HG03280 (cell line): ENCODE results near the gene IGF2R.
A peak's percentile ranks its signal among the peaks of the same experiment; 100 is the strongest.
"Not testable (repeated sequence)": the region's sequence is repeated elsewhere in the genome, so short reads cannot be mapped to it uniquely, and the experiment has no call there.

Experiments used
- ATAC-seq: cut with Tn5 transposase; IDR thresholded peaks from one replicate; pipeline ENCODE4 v1.9.1; 2021; ENCODE audit warnings: mild to moderate bottlenecking, moderate library complexity; ENCODE audit not compliant: unreplicated experiment

The IGF2R gene

DNA sequence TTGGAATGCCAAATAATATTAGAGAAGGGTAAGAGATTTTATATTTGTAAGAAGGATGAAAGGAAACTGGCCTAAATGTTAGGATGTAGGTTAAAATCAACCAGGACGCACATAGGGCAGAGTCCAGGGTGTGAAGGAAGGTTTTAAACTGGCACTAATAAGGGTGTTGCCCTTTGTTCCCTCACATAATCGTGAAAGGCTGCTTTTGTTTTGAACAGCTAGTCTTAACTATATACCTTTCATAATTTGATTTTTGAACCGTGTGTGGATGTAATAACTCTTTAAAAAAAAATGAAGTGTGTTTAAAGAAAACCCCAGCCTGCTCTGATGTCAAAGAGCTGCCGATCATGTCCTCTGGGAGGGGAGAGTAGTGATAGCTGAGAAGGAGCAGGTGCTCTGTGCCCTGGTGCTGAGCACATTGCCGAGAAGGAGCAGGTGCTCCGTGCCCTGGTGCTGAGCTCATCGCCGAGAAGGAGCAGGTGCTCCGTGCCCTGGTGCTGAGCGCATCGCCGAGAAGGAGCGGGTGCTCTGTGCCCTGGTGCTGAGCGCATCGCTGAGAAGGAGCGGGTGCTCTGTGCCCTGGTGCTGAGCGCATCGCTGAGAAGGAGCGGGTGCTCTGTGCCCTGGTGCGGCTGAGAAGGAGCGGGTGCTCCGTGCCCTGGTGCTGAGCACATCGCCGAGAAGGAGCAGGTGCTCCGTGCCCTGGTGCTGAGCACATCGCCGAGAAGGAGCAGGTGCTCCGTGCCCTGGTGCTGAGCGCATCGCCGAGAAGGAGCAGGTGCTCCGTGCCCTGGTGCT lies 121.8 kb downstream of the IGF2R start:
- not testable (repeated sequence) for ATAC-seq

DNA sequence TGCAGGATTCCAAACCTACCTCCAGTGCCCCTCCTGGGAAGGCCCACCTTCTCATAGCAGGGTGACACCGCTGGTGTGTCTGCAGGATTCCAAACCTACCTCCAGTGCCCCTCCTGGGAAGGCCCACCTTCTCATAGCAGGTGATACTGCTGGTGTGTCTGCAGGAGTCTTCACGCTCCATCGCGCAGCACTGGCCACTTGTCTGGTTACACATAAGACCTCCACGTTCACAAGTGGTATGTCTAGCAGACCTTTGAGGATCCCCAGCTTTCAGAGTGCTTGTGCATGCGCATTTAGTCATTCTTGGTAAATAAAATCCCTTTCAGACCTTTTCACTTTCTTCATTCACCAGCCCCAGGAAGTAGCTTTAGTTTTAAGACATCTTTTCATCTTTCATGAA lies 123.3 kb downstream of the IGF2R start:
- not testable (repeated sequence) for ATAC-seq

DNA sequence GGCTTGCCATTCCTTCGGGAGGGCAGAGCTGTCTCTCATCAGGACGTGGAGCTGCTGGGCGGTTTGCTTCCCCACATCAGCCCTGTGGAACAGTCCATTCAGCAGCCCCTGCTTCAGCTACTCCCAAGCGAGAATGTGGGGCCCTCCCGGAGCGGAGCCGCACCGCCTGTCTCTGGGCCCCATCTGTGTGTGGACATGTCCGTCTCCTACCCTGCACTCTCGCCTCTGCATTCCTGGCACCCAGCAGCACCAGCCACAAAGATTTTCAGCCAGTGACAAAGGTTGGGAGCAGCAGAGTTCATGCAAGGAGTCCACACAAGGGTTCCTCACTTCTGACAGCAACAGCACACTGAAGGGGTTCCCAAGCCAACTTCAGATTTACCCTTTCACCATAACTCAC lies 123.7 kb downstream of the IGF2R start:
- no peak for ATAC-seq

DNA sequence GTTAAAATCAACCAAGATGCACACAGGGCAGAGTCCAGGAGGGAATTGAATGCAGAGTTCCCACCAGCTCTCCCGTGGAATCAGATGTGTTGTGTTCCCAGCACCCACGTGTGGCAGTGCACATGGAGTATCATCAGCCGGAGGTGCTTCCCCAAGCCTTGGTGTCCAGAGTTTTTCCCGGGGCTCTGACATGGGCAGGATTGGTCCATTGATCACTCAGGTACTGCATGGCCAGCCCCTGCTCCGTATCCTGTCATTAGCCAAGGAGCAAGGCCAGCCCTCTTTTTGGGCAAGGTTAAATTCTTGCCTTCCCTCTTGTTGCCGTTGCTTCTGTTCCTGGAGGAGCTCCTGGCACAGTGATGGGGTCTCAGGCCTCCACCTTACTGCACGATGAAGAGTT lies 124.2 kb downstream of the IGF2R start:
- ATAC-seq: no peak

DNA sequence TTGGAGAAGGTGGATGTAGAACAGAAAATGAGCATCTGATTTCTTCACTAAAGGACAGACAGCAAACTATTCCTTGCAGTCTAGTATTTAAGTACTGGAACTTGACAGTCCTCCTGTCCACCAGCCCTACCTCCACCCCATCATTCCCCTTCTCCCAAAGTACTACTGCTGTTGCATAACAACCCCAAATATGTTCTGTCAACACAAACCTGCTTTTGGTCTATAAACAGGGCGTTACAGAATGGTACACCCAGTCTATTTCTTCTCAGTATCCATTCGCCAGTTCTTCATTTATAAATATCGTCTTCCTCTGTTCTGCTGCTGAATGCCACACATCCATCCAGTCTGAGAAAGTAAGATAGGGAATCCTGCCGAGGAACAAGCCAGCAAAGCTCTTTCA lies 125.1 kb downstream of the IGF2R start:
- no peak for ATAC-seq

DNA sequence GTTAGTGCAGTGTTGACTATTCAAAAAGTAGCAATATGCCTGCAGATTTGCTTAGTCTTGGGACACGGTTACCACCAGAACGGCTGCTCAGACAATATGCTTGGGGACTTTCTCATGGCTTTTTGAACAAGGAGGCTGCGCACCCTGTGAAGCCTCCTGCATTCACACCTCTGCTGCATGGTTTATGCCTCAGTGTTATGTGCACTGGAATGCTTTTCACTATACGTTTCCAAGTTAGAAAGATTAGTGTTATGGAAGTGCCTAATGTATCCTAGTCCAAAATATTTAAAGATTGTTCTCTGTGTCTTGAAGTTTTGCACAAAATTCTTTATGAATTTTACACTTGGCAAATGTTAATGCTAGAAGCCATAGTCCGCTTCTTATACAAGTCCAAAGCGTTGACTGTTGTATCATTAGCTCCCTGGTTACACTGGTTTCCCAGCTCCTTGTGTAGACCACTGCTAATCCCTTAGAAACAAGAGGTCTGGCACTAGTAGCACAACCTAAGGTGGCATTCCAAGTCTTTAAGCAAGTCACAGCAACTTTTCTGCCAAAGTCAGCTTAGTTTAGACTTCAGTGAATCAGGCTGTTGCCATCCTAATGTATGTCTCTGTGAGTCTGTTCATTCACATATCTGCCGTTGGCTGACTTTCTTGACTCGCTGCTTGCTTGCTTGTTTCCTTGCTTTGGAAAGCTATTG lies 126.4 kb downstream of the IGF2R start:
- no peak for ATAC-seq

DNA sequence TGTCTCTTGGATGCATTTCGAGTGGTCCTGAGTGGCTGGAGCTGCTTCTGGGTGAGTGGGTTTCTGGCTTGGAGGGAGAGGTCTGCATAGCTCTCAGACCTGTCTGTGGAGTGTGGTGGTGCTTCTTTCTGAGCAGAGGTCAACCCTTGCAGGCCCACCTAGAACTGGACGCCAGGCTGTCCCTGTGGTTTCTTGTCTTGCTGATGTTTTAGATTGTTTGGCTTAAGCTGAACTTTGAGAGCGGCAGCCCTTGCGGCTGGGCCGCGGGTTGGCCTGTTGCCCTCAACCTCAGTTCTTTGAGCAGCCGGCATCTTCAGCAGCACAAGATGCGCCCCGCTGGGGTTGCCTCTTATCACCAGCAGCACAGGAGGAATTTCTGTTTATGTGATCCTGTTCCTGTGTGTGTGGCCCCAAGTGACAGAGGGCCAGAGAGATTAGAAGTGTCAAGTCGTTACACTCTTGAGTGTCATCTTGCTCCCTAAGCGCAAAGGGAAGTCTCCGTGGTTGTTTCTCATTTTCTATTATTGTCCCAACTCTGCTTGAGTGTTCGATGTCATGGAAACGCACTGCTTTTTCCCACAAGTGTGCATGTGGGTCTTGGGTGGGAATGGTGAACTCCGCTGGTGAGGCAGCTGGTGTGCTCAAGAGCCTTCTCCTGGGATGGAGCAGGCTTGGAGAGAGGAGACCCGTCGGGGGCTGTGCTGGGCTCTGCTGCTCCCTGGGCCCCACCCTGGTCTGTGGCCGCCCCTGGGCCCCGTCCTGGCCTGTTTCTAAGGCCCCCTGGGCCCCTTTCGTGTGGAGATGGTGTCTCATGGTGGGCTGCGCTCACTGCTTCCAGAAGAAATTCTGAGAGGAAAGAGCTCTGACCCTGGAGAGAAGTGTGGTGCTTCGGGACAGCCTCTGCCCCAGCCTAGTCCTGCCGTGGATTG lies 132.7 kb downstream of the IGF2R start:
- ATAC-seq: no peak

DNA sequence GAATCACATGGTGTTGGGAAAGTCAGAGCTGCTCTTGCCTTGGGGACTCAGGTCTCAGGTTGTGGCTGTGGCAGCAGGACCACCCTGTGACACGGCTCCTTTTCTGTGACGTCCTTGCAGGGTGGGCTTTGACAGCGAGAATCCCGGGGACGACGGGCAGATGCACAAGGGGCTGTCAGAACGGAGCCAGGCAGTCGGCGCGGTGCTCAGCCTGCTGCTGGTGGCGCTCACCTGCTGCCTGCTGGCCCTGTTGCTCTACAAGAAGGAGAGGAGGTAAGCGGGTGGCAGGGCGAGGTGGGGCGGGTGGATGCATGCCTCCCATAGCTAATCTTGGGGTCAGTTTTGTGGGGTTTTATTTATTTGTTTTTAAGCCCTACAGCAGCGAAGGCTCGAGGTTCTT lies 133.5 kb downstream of the IGF2R start:
- no peak for ATAC-seq

DNA sequence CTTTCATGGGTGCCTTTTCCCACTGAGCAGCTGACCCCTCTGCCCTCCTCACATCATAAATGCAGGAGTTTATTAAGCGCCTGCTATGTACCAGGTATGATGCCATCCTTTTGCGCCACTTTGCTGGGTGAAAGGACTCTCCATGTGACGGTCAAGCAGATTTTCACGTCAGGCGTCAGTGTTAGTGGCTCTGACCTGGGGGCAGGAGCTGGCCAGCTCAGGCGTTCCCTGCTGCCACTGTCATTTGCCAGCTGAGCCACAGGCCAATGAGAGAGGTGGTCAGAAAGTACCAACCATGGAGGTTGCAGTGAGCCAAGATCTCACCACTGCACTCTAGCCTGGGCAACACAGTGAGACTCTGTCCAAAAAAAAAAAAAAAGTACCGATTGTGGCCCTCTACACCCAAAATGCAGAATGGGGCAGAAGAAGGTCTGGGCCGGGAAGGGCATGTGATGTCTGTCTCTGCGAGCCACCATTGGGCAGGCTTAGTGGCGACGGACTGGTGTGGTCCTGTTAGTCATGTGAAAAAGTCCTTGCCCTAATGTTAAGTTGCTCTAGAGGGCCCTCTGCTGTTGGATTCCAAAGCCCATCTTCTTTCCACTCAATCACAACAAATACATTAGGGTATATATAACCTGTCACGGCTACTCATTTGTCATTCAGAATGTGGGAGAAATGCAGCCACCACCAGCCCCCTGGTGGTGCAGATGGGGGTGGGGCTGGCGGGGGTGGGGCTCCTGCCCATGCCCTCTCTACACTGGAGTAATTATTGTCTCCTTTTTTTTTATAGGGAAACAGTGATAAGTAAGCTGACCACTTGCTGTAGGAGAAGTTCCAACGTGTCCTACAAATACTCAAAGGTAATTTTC lies 134.3 kb downstream of the IGF2R start:
- peak; percentile 45 for ATAC-seq

DNA sequence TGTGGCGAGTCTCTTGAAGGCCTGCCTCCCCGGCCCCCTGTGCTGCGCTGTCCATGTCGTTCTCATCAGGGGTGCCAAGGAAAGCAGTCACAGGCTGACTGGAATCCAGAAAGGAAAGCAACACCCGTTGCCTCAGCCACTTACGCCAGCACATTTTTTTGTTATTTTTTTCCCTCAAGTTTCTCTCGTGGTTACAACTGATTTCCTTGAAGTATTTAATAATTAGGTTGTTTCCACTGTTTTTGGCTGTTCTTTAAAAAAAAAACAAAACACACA lies 134.9 kb downstream of the IGF2R start:
- no peak for ATAC-seq

DNA sequence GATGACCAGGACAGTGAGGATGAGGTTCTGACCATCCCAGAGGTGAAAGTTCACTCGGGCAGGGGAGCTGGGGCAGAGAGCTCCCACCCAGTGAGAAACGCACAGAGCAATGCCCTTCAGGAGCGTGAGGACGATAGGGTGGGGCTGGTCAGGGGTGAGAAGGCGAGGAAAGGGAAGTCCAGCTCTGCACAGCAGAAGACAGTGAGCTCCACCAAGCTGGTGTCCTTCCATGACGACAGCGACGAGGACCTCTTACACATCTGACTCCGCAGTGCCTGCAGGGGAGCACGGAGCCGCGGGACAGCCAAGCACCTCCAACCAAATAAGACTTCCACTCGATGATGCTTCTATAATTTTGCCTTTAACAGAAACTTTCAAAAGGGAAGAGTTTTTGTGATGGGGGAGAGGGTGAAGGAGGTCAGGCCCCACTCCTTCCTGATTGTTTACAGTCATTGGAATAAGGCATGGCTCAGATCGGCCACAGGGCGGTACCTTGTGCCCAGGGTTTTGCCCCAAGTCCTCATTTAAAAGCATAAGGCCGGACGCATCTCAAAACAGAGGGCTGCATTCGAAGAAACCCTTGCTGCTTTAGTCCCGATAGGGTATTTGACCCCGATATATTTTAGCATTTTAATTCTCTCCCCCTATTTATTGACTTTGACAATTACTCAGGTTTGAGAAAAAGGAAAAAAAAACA lies 136.1 kb downstream of the IGF2R start:
- no peak for ATAC-seq

DNA sequence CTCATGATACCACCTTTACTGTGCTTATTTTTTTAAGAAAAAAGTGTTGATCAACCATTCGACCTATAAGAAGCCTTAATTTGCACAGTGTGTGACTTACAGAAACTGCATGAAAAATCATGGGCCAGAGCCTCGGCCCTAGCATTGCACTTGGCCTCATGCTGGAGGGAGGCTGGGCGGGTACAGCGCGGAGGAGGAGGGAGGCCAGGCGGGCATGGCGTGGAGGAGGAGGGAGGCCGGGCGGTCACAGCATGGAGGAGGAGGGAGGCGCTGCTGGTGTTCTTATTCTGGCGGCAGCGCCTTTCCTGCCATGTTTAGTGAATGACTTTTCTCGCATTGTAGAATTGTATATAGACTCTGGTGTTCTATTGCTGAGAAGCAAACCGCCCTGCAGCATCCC lies 137.1 kb downstream of the IGF2R start:
- no peak for ATAC-seq

DNA sequence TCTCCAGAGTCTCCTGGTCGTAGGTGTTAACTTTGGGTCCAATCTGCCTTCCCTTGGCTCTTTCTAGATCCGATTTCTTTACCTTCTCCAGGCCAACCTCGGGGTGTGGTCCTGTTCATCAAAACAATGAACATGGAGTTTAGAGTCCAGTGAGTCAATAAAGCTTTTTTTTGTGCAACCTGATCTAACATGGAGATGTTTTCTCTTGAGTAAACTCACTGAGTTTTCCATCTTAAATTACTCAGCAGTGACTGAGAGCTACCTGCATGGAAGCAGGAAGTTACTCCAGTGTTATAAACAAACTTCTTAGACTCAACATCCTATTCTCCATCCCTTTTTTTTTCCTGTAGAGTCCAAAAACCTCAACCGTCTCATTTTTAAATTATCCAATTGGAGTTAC lies 137.8 kb downstream of the IGF2R start:
- ATAC-seq: no peak

DNA sequence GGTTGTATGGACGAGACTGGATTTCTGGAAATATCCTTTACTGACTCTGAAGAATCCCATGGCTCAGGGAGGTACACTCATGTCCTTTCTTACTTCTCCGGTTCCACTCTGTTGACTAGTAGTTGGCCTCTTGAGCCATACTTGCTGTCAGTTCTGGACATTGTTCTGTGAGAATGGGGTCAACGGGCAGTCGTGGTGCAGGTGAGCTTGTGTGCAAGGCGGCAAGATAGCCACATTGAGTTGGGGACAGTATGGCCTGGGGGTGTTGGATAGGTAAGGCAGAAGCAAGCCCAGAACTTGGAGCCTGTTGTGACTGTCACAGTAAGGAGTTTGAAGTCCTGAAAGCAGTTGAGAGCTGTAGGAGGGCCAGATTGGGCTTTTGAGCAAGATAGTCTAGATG lies 139.2 kb downstream of the IGF2R start:
- ATAC-seq: no peak

DNA sequence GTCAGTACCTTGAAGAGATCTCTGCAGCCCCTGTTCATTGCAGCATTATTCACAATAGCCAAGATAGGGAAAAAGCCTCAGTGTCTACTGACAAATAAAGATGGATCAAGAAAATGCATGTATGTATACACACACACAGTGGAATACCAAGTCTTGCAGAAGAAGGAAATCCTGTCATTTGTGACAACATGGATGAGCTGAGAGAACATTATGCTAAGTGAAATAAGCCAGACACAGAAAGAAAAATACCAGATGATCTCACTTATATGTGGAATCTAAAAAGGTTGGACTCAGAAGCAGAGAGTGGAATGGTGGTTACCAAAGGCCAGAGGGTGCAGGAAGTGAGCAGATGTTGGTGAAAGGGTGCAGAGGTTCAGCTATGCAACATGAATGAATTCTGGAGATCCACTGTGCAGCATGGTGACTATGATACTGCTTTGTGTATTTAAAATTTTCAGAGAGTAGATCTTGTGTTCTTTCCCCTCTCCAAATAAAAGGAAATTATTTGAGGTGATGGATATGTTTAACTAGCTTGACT lies 141.8 kb downstream of the IGF2R start:
- ATAC-seq: no peak

DNA sequence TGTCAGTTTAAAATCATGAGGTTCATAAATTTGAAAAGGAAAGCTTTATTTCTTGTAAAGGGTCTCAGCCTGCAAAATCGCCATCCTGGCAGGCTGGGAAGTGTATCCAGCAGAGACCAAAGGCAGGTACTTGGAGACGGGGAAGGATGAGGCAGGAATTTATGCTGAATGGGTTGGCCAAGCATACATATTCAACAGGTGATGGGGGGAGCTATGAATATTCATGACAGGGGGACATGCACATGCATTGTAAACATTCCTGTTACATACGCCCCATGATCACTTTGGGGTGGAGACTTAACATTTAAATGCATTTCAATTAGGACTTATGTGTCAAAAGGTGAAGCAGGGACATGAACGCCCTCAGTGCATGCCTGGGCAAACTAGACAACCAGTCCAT lies 142.9 kb downstream of the IGF2R start:
- no peak for ATAC-seq

DNA sequence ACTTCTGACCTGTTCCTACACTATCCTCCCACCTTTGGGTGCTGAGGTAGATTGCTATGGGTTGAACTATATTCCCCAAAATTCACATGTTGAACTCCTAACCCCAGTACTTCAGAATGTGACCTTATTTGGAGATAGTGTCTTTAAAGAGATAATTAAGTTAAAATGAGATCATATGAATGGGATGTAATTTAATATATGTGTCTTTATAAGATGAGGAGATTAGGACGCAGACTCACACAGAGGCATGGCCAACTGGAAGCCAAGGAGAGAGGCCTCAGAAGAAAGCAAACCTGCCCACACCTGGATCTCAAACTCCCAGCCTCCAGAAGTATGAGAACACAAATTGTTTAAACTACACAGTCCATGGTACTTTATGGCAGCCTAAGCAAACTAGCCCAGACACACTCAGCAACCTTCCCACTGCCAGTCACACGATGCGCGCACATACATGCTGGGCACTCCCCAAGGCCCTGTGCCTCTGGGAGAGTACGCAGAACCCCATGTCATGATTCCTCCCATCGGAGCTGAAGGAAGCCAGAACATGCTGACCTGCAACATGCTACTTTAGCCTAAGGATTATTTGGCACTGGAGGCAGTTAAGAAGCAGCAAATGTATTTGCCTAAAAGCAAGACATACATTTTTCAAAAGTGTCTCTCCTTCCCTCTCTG lies 143.9 kb downstream of the IGF2R start:
- ATAC-seq: no peak

DNA sequence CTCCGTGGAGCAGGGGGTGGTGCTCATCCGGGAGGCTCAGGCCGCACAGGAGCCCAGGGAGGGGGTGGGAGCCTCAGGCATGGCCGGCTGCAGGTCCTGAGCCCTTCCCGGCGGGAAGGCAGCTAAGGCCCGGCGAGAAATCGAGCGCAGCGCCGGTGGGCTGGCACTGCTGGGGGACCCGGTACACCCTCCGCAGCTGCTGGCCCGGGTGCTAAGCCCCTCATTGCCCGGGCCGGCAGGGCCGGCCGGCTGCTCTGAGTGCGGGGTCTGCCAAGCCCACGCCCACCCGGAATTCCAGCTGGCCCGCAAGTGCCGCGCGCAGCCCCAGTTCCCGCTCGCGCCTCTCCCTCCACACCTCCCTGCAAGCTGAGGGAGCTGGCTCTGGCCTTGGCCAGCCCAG lies 145.7 kb downstream of the IGF2R start:
- not testable (repeated sequence) for ATAC-seq

DNA sequence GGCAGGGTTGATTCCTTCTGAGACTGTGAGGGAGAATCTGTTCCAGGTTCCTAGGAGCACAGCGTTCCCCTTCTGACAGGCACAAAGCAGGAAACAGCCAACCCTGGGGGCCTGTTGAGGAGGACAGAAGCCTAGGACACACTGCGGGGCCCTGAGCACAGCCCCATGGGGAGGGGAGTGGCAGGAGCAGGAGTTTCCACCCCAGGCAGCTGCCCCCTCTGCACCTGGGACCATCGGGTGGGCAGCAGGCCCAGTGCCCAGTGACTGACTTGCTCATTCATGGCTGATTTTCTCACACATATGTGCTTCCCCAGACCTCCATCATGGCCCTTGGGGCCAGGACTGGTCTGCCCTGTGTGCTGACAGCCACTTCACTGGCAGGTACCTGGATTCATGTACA lies 146.5 kb downstream of the IGF2R start:
- ATAC-seq: no peak
